Small intestine (tissue), 7 donors: ENCODE measurements around the gene ST8SIA5. TPM values are rescaled to one million over a fixed set of nuclear protein-coding genes. Genes with fewer than 3 reads are reported as not detected.

ENCODE experiments used
- DNase-seq, 2 donors: peaks; one replicate each; pipeline versions ENCODE4 v3.0.0 to v3.0.0-alpha.2; 2013
- FAIRE-seq: peaks from 2 replicates; lab custom pipeline; 2012; peaks lifted over from hg19 to GRCh38; lab: Jason Lieb, UNC
- H3K27ac ChIP-seq, 3 donors: one replicate each; pipeline ENCODE4 v1.5.1; 2013; ENCODE audit warnings: low read length in 2 of 3, mild to moderate bottlenecking in 2 of 3, control low read depth in 1 of 3, inconsistent platforms in 1 of 3, low read depth in 1 of 3, moderate library complexity in 1 of 3
- H3K27me3 ChIP-seq, 3 donors: one replicate each; pipeline ENCODE4 v1.6.1; 2013; ENCODE audit warnings: low read length in 3 of 3, inconsistent platforms in 1 of 3; ENCODE audit not compliant: control insufficient read depth in 3 of 3, insufficient read depth in 3 of 3
- H3K36me3 ChIP-seq, 3 donors: one replicate each; pipeline ENCODE4 v1.6.1; 2013; ENCODE audit warnings: low read length in 3 of 3, inconsistent platforms in 1 of 3, low read depth in 1 of 3, mild to moderate bottlenecking in 1 of 3, moderate library complexity in 1 of 3; ENCODE audit not compliant: control insufficient read depth in 3 of 3, insufficient read depth in 2 of 3
- H3K4me1 ChIP-seq, 3 donors: one replicate each; pipeline ENCODE4 v1.6.1; 2013; ENCODE audit warnings: low read length in 2 of 3, inconsistent platforms in 1 of 3, low read depth in 1 of 3, mild to moderate bottlenecking in 1 of 3, moderate library complexity in 1 of 3; ENCODE audit not compliant: control insufficient read depth in 3 of 3, insufficient read depth in 2 of 3
- H3K4me3 ChIP-seq, 3 donors: one replicate each; pipeline ENCODE4 v1.5.1; 2013; ENCODE audit warnings: low read length in 3 of 3, control low read depth in 1 of 3, inconsistent platforms in 1 of 3, low read depth in 1 of 3, mild to moderate bottlenecking in 1 of 3, moderate library complexity in 1 of 3
- H3K9me3 ChIP-seq, 2 donors: one replicate each; pipeline ENCODE4 v1.6.1; 2013; ENCODE audit warnings: low read depth in 1 of 2, low read length in 1 of 2; ENCODE audit not compliant: control insufficient read depth in 2 of 2, insufficient read depth in 1 of 2
- WGBS, 3 donors: extraction: QIAGEN DNeasy Blood & Tissue Kit; methylation state at CpG; one replicate each; pipeline ENCODE4 v1.1.7; 2013; 5-methylcytosine and 5-hydroxymethylcytosine counted together
- polyA plus RNA-seq, 4 donors: library from polyadenylated mRNA; stranded (reverse) in 3 of 4; unstranded in 1 of 4; fragments of 200-250 nt in 3 of 4; fragments of 120-200 nt in 1 of 4; gene quantifications; one replicate each; pipeline versions ENCODE4 v1.2.1 to v1.2.3, GENCODE V29; 2013
- donor health status: healthy with polysubstance abuse.
- donor health status: control.
- donor health status: control.
- donor health status: Bipolar disorder and iron deficiency.
- donor health status: healthy.

The ST8SIA5 gene
- polyA plus RNA-seq, 4 donors, result 0.12 to 0.27 (median 0.24) TPM; not detected in 1

GRCh38 chr18:46700066-46700824, 56.6 kb downstream of the ST8SIA5 start:
- Histone ChIP-seq H3K9me3 (no peaks in the 10 kb centered on the region), H3K4me1 (no peaks in the 10 kb centered on the region), H3K27me3 (no peaks in the 10 kb centered on the region), H3K27ac (no peak overlapping the region), H3K4me3 (no peak overlapping the region), H3K36me3 (no peaks in the 10 kb centered on the region)
- FAIRE-seq (no peak), DNase-seq (no peak)
- WGBS, 3 donors, result 65 to 67% (median 66%) methylated on average over 5 of the region's 5 CpGs

- Histone ChIP-seq H3K4me1 (no peaks in the 10 kb centered on the region), H3K27me3 (no peaks in the 10 kb centered on the region), H3K4me3 (no peak overlapping the region), H3K27ac (no peak overlapping the region), H3K36me3 (no peaks in the 10 kb centered on the region), H3K9me3 (no peaks in the 10 kb centered on the region)
- FAIRE-seq, result no peak
- DNase-seq, result no peak
These were observed 60.2 kb downstream of the ST8SIA5 start for GRCh38 chr18:46696702-46697101.

GRCh38 chr18:46696268-46696667, 60.6 kb downstream of the ST8SIA5 start:
- Histone ChIP-seq H3K4me3 (no peak overlapping the region), H3K9me3 (no peaks in the 10 kb centered on the region), H3K27me3 (no peaks in the 10 kb centered on the region), H3K4me1 (no peaks in the 10 kb centered on the region), H3K27ac (no peak overlapping the region), H3K36me3 (no peaks in the 10 kb centered on the region)
- no peak for DNase-seq
- 33 to 68% (median 47%) methylated on average over 3 of the region's 3 CpGs for WGBS, 3 donors
- FAIRE-seq, result no peak

- DNase-seq (no peak), FAIRE-seq (no peak)
- H3K4me3 ChIP-seq, result no peak overlapping the region
- H3K27ac ChIP-seq, result no peak overlapping the region
- H3K4me1 ChIP-seq, result no peaks in the 10 kb centered on the region
- WGBS, 3 donors, result 76 to 86% (median 85%) methylated on average over 2 of the region's 2 CpGs
- no peaks in the 10 kb centered on the region for H3K27me3 ChIP-seq
- no peaks in the 10 kb centered on the region for H3K9me3 ChIP-seq
- no peaks in the 10 kb centered on the region for H3K36me3 ChIP-seq
These were observed 62.9 kb downstream of the ST8SIA5 start for GRCh38 chr18:46693996-46694395.

GRCh38 chr18:46688853-46689525, 67.9 kb downstream of the ST8SIA5 start:
- WGBS, 3 donors, result 57 to 75% (median 75%) methylated on average over 8 to 12 of the region's 12 CpGs
- no peak for DNase-seq

GRCh38 chr18:46686186-46686585, 70.7 kb downstream of the ST8SIA5 start:
- H3K27ac ChIP-seq, result no peak overlapping the region
- DNase-seq (no peak), FAIRE-seq (no peak)
- H3K9me3 ChIP-seq, result no peaks in the 10 kb centered on the region
- WGBS, 3 donors, result 83 to 87% (median 84%) methylated on average over 9 of the region's 9 CpGs
- no peaks in the 10 kb centered on the region for H3K4me1 ChIP-seq
- no peaks in the 10 kb centered on the region for H3K27me3 ChIP-seq
- H3K36me3 ChIP-seq, result no peaks in the 10 kb centered on the region
- H3K4me3 ChIP-seq, result no peak overlapping the region

More at GRCh38 chr18:46688853-46689525, 67.9 kb downstream of the ST8SIA5 start:
- FAIRE-seq, result no peak
- H3K27ac ChIP-seq, result no peak overlapping the region
- no peaks in the 10 kb centered on the region for H3K27me3 ChIP-seq
- H3K36me3 ChIP-seq, result no peaks in the 10 kb centered on the region
- no peak overlapping the region for H3K4me3 ChIP-seq
- no peaks in the 10 kb centered on the region for H3K4me1 ChIP-seq
- no peaks in the 10 kb centered on the region for H3K9me3 ChIP-seq

GRCh38 chr18:46683252-46683651, 73.6 kb downstream of the ST8SIA5 start:
- H3K27me3 ChIP-seq, result no peaks in the 10 kb centered on the region
- FAIRE-seq (no peak), DNase-seq (no peak)
- no peak overlapping the region for H3K27ac ChIP-seq
- no peak overlapping the region for H3K4me3 ChIP-seq
- no peaks in the 10 kb centered on the region for H3K9me3 ChIP-seq
- 89 to 96% (median 93%) methylated on average over 4 of the region's 4 CpGs for WGBS, 3 donors
- H3K36me3 ChIP-seq, result no peaks in the 10 kb centered on the region
- H3K4me1 ChIP-seq, result no peaks in the 10 kb centered on the region

- DNase-seq (no peak), FAIRE-seq (no peak)
- Histone ChIP-seq H3K27me3 (peaks cover 0 to 2% (median 0%) of the 10 kb centered on the region in 3 donors), H3K36me3 (no peaks in the 10 kb centered on the region), H3K4me1 (no peaks in the 10 kb centered on the region), H3K4me3 (no peak overlapping the region), H3K9me3 (no peaks in the 10 kb centered on the region), H3K27ac (no peak overlapping the region)
- WGBS, 3 donors, result 72 to 81% (median 75%) methylated on average over 12 of the region's 12 CpGs
These were observed 75.8 kb downstream of the ST8SIA5 start for GRCh38 chr18:46680784-46681695.
